ENCODE results near the gene UNC13B. TPM values are rescaled to one million over a fixed set of nuclear protein-coding genes. Genes with fewer than 3 reads are reported as not detected.
A peak's percentile ranks its signal among the peaks of the same experiment; 100 is the strongest.

UNC13B gene
- total and polyA plus RNA-seq, 7 donors, result 7.0 to 12.9 (median 10.5) TPM

DNA sequence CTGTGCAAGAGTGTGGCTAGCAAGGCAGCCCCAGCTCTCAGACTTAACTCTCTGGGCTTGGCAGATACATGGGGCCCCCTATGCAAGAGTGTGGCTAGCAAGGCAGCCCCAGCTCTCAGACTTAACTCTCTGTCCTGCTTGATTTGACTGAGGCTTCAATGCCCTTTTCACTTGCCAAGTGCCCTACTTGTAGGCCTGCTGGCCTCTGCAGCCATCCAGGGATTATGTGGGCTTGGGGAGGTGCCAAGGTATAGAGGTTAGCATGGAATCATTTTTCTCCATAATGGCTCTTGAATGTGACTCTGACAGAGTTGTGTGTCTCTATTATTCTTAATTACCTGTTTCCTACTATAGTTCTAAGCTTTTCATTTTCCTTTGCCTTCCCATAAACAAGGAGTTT, 212.6 kb downstream of the UNC13B start:
- Histone ChIP-seq H3K4me1 (peaks cover 13% of the 10 kb centered on the region), H3K27ac (peak overlapping the region; percentile 71), H3K4me3 (peak overlapping the region; percentile 11), H3K36me3 (ENCODE audit: insufficient read depth in 1 of 2, low read depth in 1 of 2) (peaks cover 0 to 40% of the 10 kb centered on the region in 2 donors), H3K9me3 (no peaks in the 10 kb centered on the region), H3K27me3 (ENCODE audit: insufficient read depth in 3 of 3, low read length in 2 of 3) (no peaks in the 10 kb centered on the region)
- no peak for TF ChIP-seq CTCF (IDR thresholded peaks at IDR 0.05)
- peak; percentile 39 to 76 (median 62) for ATAC-seq
- DNase-seq, result no peak
- intact Hi-C loops (cut with DNase I), result loop anchor here in 1 of 2 donors (10.0 kb wide), 1 partner anchor 260 kb away; the partner anchor contains the start of gene ATOSB

GRCh38 chr9:35374910-35375309, 213.1 kb downstream of the UNC13B start:
- Histone ChIP-seq H3K27me3 (ENCODE audit: insufficient read depth in 3 of 3, low read length in 2 of 3) (no peaks in the 10 kb centered on the region), H3K9me3 (no peaks in the 10 kb centered on the region), H3K27ac (peak overlapping the region; percentile 71), H3K36me3 (ENCODE audit: insufficient read depth in 1 of 2, low read depth in 1 of 2) (peaks cover 0 to 41% of the 10 kb centered on the region in 2 donors), H3K4me1 (peaks cover 12% of the 10 kb centered on the region), H3K4me3 (peak overlapping the region; percentile 11)
- ATAC-seq (peak; percentile 96 to 98 (median 97)), DNase-seq (peak; percentile 52 to 86)
- no peak for TF ChIP-seq CTCF (IDR thresholded peaks at IDR 0.05)
- intact Hi-C loops (cut with DNase I), result loop anchor here in 1 of 2 donors (10.0 kb wide), 1 partner anchor 260 kb away; the partner anchor contains the start of gene ATOSB
- WGBS, 3 donors, result 30 to 47% (median 41%) methylated on average over 5 of the region's 5 CpGs

- no peak for ATAC-seq
- intact Hi-C loops (cut with DNase I), result loop anchor here (10.0 kb wide), 2 partner anchors 95 to 265 kb away; partner anchors contain the start of gene ATOSB (in 1 of the 2)
Measured at GRCh38 chr9:35380039-35380438, 218.2 kb downstream of the UNC13B start.

GRCh38 chr9:35380619-35381018, 218.8 kb downstream of the UNC13B start:
- intact Hi-C loops (cut with DNase I), result loop anchor here (10.0 kb wide), 2 partner anchors 94 to 266 kb away; partner anchors contain the start of gene ATOSB (in 1 of the 2)
- DNase-seq (no peak), ATAC-seq (no peak)
- WGBS, 3 donors, result 87 to 93% (median 87%) methylated on average over 2 of the region's 2 CpGs
- Histone ChIP-seq H3K27me3 (ENCODE audit: insufficient read depth in 3 of 3, low read length in 2 of 3) (no peaks in the 10 kb centered on the region), H3K4me3 (no peak overlapping the region), H3K36me3 (ENCODE audit: insufficient read depth in 1 of 2, low read depth in 1 of 2) (peaks cover 8 to 72% of the 10 kb centered on the region in 2 donors), H3K27ac (no peak overlapping the region), H3K4me1 (peaks cover 1% of the 10 kb centered on the region), H3K9me3 (no peaks in the 10 kb centered on the region)
- no peak for TF ChIP-seq CTCF (IDR thresholded peaks at IDR 0.05)

More at GRCh38 chr9:35380039-35380438, 218.2 kb downstream of the UNC13B start:
- Histone ChIP-seq H3K27me3 (ENCODE audit: insufficient read depth in 3 of 3, low read length in 2 of 3) (no peaks in the 10 kb centered on the region), H3K9me3 (no peaks in the 10 kb centered on the region), H3K36me3 (ENCODE audit: insufficient read depth in 1 of 2, low read depth in 1 of 2) (peaks cover 8 to 66% of the 10 kb centered on the region in 2 donors), H3K4me3 (no peak overlapping the region), H3K4me1 (peaks cover 7% of the 10 kb centered on the region), H3K27ac (no peak overlapping the region)
- WGBS, 3 donors, result 77 to 90% (median 83%) methylated on average over 4 of the region's 4 CpGs
- no peak for DNase-seq
- TF ChIP-seq CTCF (IDR thresholded peaks at IDR 0.05), result no peak

DNA sequence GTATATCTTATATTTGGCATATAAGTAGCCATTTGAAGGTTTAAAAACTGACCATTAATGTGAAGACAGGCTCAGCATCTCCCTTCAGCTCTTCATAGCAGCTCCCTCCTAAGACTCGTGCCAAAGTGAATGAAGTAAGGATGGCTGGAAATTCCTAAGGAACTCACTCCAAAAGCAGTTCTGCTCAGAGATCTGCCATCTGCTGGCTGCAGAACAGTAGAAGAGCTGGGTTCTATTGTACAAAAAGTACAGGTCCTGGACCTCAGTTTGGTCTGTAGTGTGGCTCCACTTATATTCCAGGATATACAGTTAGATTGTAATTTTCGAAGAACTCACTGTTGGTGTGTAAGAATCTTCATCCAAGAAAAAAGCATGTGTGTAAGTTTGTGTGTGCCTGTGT, 223.2 kb downstream of the UNC13B start:
- intact Hi-C loops (cut with DNase I), result loop anchor here (5.0 to 10.0 kb wide), 3 partner anchors 48 to 270 kb away; partner anchors contain the start of gene ATOSB (in 1 of the 2)
- H3K4me3 ChIP-seq, result no peak overlapping the region
- TF ChIP-seq CTCF (IDR thresholded peaks at IDR 0.05), result peak; percentile 28
- no peaks in the 10 kb centered on the region for H3K9me3 ChIP-seq
- H3K36me3 ChIP-seq (ENCODE audit: insufficient read depth in 1 of 2, low read depth in 1 of 2), result peaks cover 21 to 97% of the 10 kb centered on the region in 2 donors
- H3K27me3 ChIP-seq (ENCODE audit: insufficient read depth in 3 of 3, low read length in 2 of 3), result no peaks in the 10 kb centered on the region
- no peaks in the 10 kb centered on the region for H3K4me1 ChIP-seq
- DNase-seq, result no peak
- peak in 2 of 4 donors; percentile 59 for ATAC-seq
- WGBS, 3 donors, result 58 to 85% (median 61%) methylated on average over 2 of the region's 2 CpGs
- H3K27ac ChIP-seq, result no peak overlapping the region

All from psoas muscle (tissue), 8 donors.